ENCODE data around the gene KIAA1217. TPM values are rescaled to one million over a fixed set of nuclear protein-coding genes. Genes with fewer than 3 reads are reported as not detected.

Gene KIAA1217
- total RNA-seq, 4 donors from 2014 or later, result 67.3 to 104 (median 89.8) TPM

DNA sequence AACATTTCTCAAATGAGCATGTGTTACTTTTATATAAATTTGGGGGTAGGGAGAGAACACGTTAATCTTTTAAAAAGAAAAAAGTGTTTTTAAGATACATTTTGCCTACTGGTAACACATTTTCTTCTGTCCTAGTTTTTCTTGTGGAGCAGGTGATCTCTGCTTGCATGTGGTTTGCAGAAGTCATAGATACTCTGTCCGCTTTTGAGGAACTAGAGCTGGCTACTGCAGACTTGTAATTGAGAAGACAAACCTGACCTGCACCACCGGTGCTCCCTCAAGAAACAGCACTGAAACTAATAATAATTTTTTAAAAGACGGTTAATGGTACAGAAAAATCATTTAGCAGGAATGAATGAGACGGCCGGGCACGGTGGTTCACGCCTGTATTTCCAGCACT lies 243.1 kb downstream of the KIAA1217 start:
- no peaks in the 10 kb centered on the region for H3K27me3 ChIP-seq
- H3K4me3 ChIP-seq (replicated peaks in 1 of 3), result no peak overlapping the region
- no peaks in the 10 kb centered on the region for H3K9me3 ChIP-seq
- no peak for DNase-seq
- H3K36me3 ChIP-seq, result no peaks in the 10 kb centered on the region
- intact Hi-C loops (cut with DNase I), result no loop called here
- no peak overlapping the region for H3K27ac ChIP-seq
- 87 to 89% methylated on average over 8 of the region's 8 CpGs for WGBS, 2 donors
- peaks cover 28 to 31% of the 10 kb centered on the region in 2 donors for H3K4me1 ChIP-seq
- TF ChIP-seq, protein P1, sequence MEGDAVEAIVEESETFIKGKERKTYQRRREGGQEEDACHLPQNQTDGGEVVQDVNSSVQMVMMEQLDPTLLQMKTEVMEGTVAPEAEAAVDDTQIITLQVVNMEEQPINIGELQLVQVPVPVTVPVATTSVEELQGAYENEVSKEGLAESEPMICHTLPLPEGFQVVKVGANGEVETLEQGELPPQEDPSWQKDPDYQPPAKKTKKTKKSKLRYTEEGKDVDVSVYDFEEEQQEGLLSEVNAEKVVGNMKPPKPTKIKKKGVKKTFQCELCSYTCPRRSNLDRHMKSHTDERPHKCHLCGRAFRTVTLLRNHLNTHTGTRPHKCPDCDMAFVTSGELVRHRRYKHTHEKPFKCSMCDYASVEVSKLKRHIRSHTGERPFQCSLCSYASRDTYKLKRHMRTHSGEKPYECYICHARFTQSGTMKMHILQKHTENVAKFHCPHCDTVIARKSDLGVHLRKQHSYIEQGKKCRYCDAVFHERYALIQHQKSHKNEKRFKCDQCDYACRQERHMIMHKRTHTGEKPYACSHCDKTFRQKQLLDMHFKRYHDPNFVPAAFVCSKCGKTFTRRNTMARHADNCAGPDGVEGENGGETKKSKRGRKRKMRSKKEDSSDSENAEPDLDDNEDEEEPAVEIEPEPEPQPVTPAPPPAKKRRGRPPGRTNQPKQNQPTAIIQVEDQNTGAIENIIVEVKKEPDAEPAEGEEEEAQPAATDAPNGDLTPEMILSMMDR (IDR thresholded peaks at IDR 0.05), result no peak
- TF ChIP-seq POLR2A (IDR thresholded peaks at IDR 0.05), result no peak

DNA sequence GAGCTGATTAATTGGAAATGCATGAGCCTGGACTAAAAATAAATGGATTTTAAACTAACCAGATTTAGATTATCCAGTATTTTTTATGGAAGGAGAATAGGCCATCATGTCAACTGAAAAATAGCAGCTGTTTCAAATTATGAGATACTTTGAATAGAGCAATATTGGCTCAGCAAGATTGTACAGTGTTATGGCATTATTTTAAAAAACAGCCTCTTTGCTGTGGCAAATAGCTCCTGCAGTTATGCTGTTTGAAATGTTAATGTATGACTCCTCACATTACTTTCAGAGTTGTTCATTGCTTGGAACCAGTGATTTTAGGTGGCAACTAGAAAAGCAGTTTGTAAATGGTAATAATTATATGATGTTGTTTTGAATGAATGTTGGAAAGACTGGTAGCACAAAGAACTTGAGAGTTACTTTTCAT lies 244.5 kb downstream of the KIAA1217 start:
- Histone ChIP-seq H3K27me3 (no peaks in the 10 kb centered on the region), H3K27ac (peak overlapping the region in 2 of 3 donors; percentile 12 to 47), H3K36me3 (no peaks in the 10 kb centered on the region), H3K9me3 (no peaks in the 10 kb centered on the region), H3K4me1 (peaks cover 36 to 43% of the 10 kb centered on the region in 2 donors), H3K4me3 (replicated peaks in 1 of 3) (no peak overlapping the region)
- TF ChIP-seq, protein P1 (IDR thresholded peaks at IDR 0.05), result no peak
- intact Hi-C loops (cut with DNase I), result no loop called here
- DNase-seq, result no peak

DNA sequence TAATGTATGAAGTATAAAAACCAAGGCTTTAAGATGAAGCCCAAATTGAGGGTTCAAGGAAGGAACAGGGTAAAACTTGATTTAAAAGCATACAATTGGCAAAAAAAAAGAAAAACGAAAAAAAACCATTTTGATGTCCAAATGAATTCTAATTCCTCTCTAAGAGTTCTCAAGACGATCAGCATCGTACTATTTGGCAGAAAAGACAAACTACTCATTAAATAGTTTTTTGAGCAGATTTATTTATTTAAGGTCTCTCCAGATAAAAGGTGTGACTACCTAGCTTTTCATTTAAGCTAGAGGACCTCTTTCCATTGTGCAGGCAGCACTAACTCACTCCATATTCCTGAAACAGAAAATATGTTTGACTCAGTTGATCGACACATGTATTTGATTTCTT lies 245.0 kb downstream of the KIAA1217 start:
- DNase-seq, result no peak
- Histone ChIP-seq H3K9me3 (no peaks in the 10 kb centered on the region), H3K27me3 (no peaks in the 10 kb centered on the region), H3K4me1 (peaks cover 31 to 38% of the 10 kb centered on the region in 2 donors), H3K27ac (peak overlapping the region in 2 of 3 donors; percentile 15 to 47), H3K36me3 (no peaks in the 10 kb centered on the region), H3K4me3 (replicated peaks in 1 of 3) (no peak overlapping the region)
- intact Hi-C loops (cut with DNase I), result no loop called here
- 54 to 58% methylated on average over 4 of the region's 4 CpGs for WGBS, 2 donors
- TF ChIP-seq, protein P1 (IDR thresholded peaks at IDR 0.05), result no peak
- no peak for TF ChIP-seq POLR2A (IDR thresholded peaks at IDR 0.05)

DNA sequence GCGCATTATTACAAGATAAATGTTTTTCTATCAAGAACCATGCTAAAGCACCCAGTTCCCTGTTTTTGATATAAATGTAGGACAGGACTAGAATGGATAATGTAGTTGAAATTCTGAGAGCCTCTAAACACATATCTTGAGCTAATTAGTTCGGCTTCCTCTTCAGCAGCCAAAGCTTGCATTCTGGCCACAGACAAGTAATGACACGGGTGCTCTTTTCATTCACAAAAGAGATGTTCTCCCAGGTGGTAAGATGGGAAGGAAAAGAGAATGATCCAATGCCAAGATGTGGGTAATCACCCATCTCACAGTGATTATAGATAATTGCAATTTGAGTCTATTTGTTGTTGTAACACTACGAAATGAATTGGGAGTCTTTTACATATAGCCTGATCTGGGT lies 246.5 kb downstream of the KIAA1217 start:
- 92 to 95% methylated on average over 4 of the region's 4 CpGs for WGBS, 2 donors
- Histone ChIP-seq H3K4me1 (peaks cover 18 to 28% of the 10 kb centered on the region in 2 donors), H3K36me3 (no peaks in the 10 kb centered on the region), H3K27me3 (no peaks in the 10 kb centered on the region), H3K4me3 (replicated peaks in 1 of 3) (no peak overlapping the region), H3K9me3 (no peaks in the 10 kb centered on the region), H3K27ac (peak overlapping the region in 2 of 3 donors; percentile 27 to 78)
- DNase-seq, result no peak
- intact Hi-C loops (cut with DNase I), result no loop called here
- TF ChIP-seq POLR2A (IDR thresholded peaks at IDR 0.05), result no peak
- TF ChIP-seq, protein P1 (IDR thresholded peaks at IDR 0.05), result no peak

DNA sequence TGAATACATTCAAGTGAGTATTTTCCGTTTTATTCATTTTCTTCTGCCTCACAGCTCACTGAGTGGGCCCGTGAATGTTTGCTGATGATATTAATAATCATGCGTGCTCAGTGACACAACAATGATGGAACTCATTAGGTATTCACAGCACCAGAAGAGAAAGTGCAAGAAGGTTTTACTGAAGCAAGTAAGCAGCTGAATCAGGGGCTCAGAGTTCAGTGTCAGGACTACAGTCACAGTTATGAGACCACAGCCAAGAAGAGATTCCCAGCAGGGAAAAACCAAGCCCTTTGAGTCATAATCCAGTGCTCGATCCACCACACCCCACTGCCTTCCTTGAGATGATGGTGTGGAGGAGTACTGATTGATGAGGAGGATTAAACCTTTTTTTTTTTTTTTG lies 247.4 kb downstream of the KIAA1217 start:
- intact Hi-C loops (cut with DNase I), result no loop called here
- 79 to 89% methylated on average over 4 of the region's 4 CpGs for WGBS, 2 donors
- H3K36me3 ChIP-seq, result no peaks in the 10 kb centered on the region
- no peaks in the 10 kb centered on the region for H3K9me3 ChIP-seq
- peak overlapping the region in 2 of 3 donors; percentile 78 to 81 for H3K27ac ChIP-seq
- H3K4me1 ChIP-seq, result peaks cover 18 to 28% of the 10 kb centered on the region in 2 donors
- no peak for DNase-seq
- no peak for TF ChIP-seq POLR2A (IDR thresholded peaks at IDR 0.05)
- TF ChIP-seq, protein P1 (IDR thresholded peaks at IDR 0.05), result no peak
- no peaks in the 10 kb centered on the region for H3K27me3 ChIP-seq
- H3K4me3 ChIP-seq (replicated peaks in 1 of 3), result no peak overlapping the region

All from thyroid gland (tissue), 4 donors.